Thymus (tissue), 11 donors: ENCODE measurements around the gene NUCKS1. TPM values are rescaled to one million over a fixed set of nuclear protein-coding genes. Genes with fewer than 3 reads are reported as not detected.

ENCODE experiments used
- DNase-seq, 9 donors: peaks; one replicate each; pipeline ENCODE4 v3.0.0-alpha.2; 2013; ENCODE audit warnings: low spot score in 9 of 9, low read depth in 6 of 9, missing footprints in 1 of 9
- H3K27ac ChIP-seq, 2 donors: one replicate each; pipeline ENCODE4 v1.5.1; 2013; ENCODE audit warnings: control low read depth in 1 of 2, low read depth in 1 of 2, low read length in 1 of 2, mild to moderate bottlenecking in 1 of 2, moderate library complexity in 1 of 2
- H3K27me3 ChIP-seq, 2 donors: one replicate each; pipeline ENCODE4 v1.5.1; 2013; ENCODE audit warnings: low read length in 1 of 2; ENCODE audit not compliant: control insufficient read depth in 2 of 2, insufficient read depth in 1 of 2
- H3K36me3 ChIP-seq, 2 donors: one replicate each; pipeline ENCODE4 v1.5.1; 2013; ENCODE audit warnings: low read length in 1 of 2, mild to moderate bottlenecking in 1 of 2, moderate library complexity in 1 of 2; ENCODE audit not compliant: control insufficient read depth in 2 of 2, insufficient read depth in 2 of 2
- H3K4me1 ChIP-seq, 2 donors: one replicate each; pipeline ENCODE4 v1.5.1; 2013; ENCODE audit warnings: low read length in 2 of 2; ENCODE audit not compliant: control insufficient read depth in 2 of 2, insufficient read depth in 2 of 2
- H3K4me3 ChIP-seq, 2 donors: one replicate each; pipeline ENCODE4 v1.5.1; 2013; ENCODE audit warnings: low read length in 2 of 2, control low read depth in 1 of 2, mild to moderate bottlenecking in 1 of 2
- H3K9me3 ChIP-seq, 2 donors: one replicate each; pipeline ENCODE4 v1.5.1; 2013; ENCODE audit warnings: low read length in 1 of 2, mild to moderate bottlenecking in 1 of 2; ENCODE audit not compliant: control insufficient read depth in 2 of 2, insufficient read depth in 1 of 2
- WGBS: extraction: QIAGEN DNeasy Blood & Tissue Kit; methylation state at CpG from one replicate; pipeline ENCODE4 v1.1.7; 2013; 5-methylcytosine and 5-hydroxymethylcytosine counted together
- polyA plus RNA-seq: library from polyadenylated mRNA; stranded (reverse); fragments of 200-250 nt; gene quantifications from one replicate; pipeline ENCODE4 v1.2.3, GENCODE V29; 2013
- total RNA-seq: library from RNA; stranded (reverse); fragments of 120-200 nt; gene quantifications from one replicate; pipeline ENCODE4 v1.2.4, GENCODE V29; 2013
- donor health status: healthy.

Gene NUCKS1
- total and polyA plus RNA-seq, 2 donors: 71.8 to 149 TPM

- Histone ChIP-seq H3K27me3 (no peaks in the 10 kb centered on the region), H3K9me3 (no peaks in the 10 kb centered on the region), H3K4me1 (peaks cover 8 to 11% of the 10 kb centered on the region in 2 donors), H3K27ac (peak overlapping the region in 1 of 2 donors; percentile 11), H3K36me3 (peaks cover 0 to 20% of the 10 kb centered on the region in 2 donors), H3K4me3 (no peak overlapping the region)
- WGBS: 91% methylated on average over 5 of the region's 5 CpGs
- peak in 1 of 9 donors; percentile 9 for DNase-seq
Measured at GRCh38 chr1:205746757-205747412, 3.1 kb downstream of the NUCKS1 start.

- Histone ChIP-seq H3K36me3 (peaks cover 5 to 30% of the 10 kb centered on the region in 2 donors), H3K27me3 (no peaks in the 10 kb centered on the region), H3K27ac (no peak overlapping the region), H3K4me3 (no peak overlapping the region), H3K4me1 (peaks cover 6 to 7% of the 10 kb centered on the region in 2 donors), H3K9me3 (no peaks in the 10 kb centered on the region)
- 98% methylated on average over 8 of the region's 8 CpGs for WGBS
- no peak for DNase-seq
Measured at GRCh38 chr1:205744403-205744802, 5.6 kb downstream of the NUCKS1 start.

- Histone ChIP-seq H3K9me3 (no peaks in the 10 kb centered on the region), H3K27me3 (no peaks in the 10 kb centered on the region), H3K4me3 (no peak overlapping the region), H3K27ac (no peak overlapping the region), H3K36me3 (peaks cover 5 to 33% of the 10 kb centered on the region in 2 donors), H3K4me1 (peaks cover 6 to 7% of the 10 kb centered on the region in 2 donors)
- 66% methylated on average over 4 of the region's 4 CpGs for WGBS
- DNase-seq: no peak
Measured at GRCh38 chr1:205743977-205744376, 6.0 kb downstream of the NUCKS1 start.

GRCh38 chr1:205741681-205742080 is 8.3 kb downstream of the NUCKS1 start:
- no peaks in the 10 kb centered on the region for H3K9me3 ChIP-seq
- H3K4me3 ChIP-seq: no peak overlapping the region
- peaks cover 0 to under 1% of the 10 kb centered on the region in 2 donors for H3K4me1 ChIP-seq
- no peak overlapping the region for H3K27ac ChIP-seq
- WGBS: 78% methylated on average over 1 of the region's 1 CpG
- no peak for DNase-seq
- H3K36me3 ChIP-seq: peaks cover 5 to 41% of the 10 kb centered on the region in 2 donors
- no peaks in the 10 kb centered on the region for H3K27me3 ChIP-seq

GRCh38 chr1:205739348-205740160 is 10.4 kb downstream of the NUCKS1 start:
- Histone ChIP-seq H3K9me3 (no peaks in the 10 kb centered on the region), H3K36me3 (peaks cover 9 to 43% of the 10 kb centered on the region in 2 donors), H3K4me1 (no peaks in the 10 kb centered on the region), H3K27ac (no peak overlapping the region), H3K27me3 (no peaks in the 10 kb centered on the region), H3K4me3 (no peak overlapping the region)
- 78% methylated on average over 5 of the region's 5 CpGs for WGBS
- DNase-seq: no peak

- WGBS: 97% methylated on average over 1 of the region's 1 CpG
Measured at GRCh38 chr1:205735218-205735617, 14.8 kb downstream of the NUCKS1 start.

GRCh38 chr1:205733438-205734175 is 16.4 kb downstream of the NUCKS1 start:
- WGBS: 94% methylated on average over 2 of the region's 2 CpGs
- no peak overlapping the region for H3K4me3 ChIP-seq
- peaks cover 5 to 54% of the 10 kb centered on the region in 2 donors for H3K36me3 ChIP-seq
- H3K27ac ChIP-seq: no peak overlapping the region
- no peaks in the 10 kb centered on the region for H3K4me1 ChIP-seq
- H3K27me3 ChIP-seq: no peaks in the 10 kb centered on the region
- no peak for DNase-seq
- no peaks in the 10 kb centered on the region for H3K9me3 ChIP-seq

More at GRCh38 chr1:205735218-205735617, 14.8 kb downstream of the NUCKS1 start:
- no peaks in the 10 kb centered on the region for H3K27me3 ChIP-seq
- no peak for DNase-seq
- H3K27ac ChIP-seq: no peak overlapping the region
- peaks cover 7 to 54% of the 10 kb centered on the region in 2 donors for H3K36me3 ChIP-seq
- H3K4me1 ChIP-seq: no peaks in the 10 kb centered on the region
- no peak overlapping the region for H3K4me3 ChIP-seq
- H3K9me3 ChIP-seq: no peaks in the 10 kb centered on the region

- Histone ChIP-seq H3K36me3 (peaks cover 3 to 54% of the 10 kb centered on the region in 2 donors), H3K9me3 (no peaks in the 10 kb centered on the region), H3K4me3 (no peak overlapping the region), H3K4me1 (no peaks in the 10 kb centered on the region), H3K27ac (no peak overlapping the region), H3K27me3 (no peaks in the 10 kb centered on the region)
- no peak for DNase-seq
- WGBS: 98% methylated on average over 9 of the region's 9 CpGs
Measured at GRCh38 chr1:205729945-205730610, 19.9 kb downstream of the NUCKS1 start.
